CD4-positive, alpha-beta T cell (primary cell): ENCODE data around the gene AP3B1. TPM values are rescaled to one million over a fixed set of nuclear protein-coding genes. Genes with fewer than 3 reads are reported as not detected.

ENCODE experiments used
- ATAC-seq: fragments of 200-7000 bp; cut with Tn5 transposase; one replicate; pipeline ENCODE4 v1.10.0; 2022; ENCODE audit warnings: mild to moderate bottlenecking; ENCODE audit not compliant: poor library complexity
- CTCF ChIA-PET: fragments of 350-600 bp; sonication (Branson Sonifier 250); formaldehyde crosslinking; loops from one replicate; lab custom pipeline; 2021; ENCODE audit warnings: antibody characterized with exemption, inconsistent platforms; lab: Charles Lee
- POLR2A ChIA-PET: fragments of 350-600 bp; sonication (Branson Sonifier 250); formaldehyde crosslinking; loops from one replicate; lab custom pipeline; 2021; ENCODE audit warnings: antibody characterized with exemption, inconsistent platforms; lab: Charles Lee
- DNase-seq, 14 experiments: peaks; one replicate each; pipeline ENCODE4 v3.0.0-alpha.2; 2013 to 2020; ENCODE audit warnings: mixed read lengths in 2 of 14
- H3K27ac ChIP-seq, 2 donors: one replicate each; pipeline versions ENCODE4 v1.5.1 to v1.7.0; 2013; ENCODE audit warnings: low read length in 2 of 2, low read depth in 1 of 2, mild to moderate bottlenecking in 1 of 2
- H3K27me3 ChIP-seq, 2 experiments: 1 replicate in 1 of 2; 2 replicates in 1 of 2; pipeline versions ENCODE4 v1.6.1 to v1.7.0; 2013; ENCODE audit warnings: low read length in 2 of 2, control low read depth in 1 of 2, mild to moderate bottlenecking in 1 of 2, moderate library complexity in 1 of 2; ENCODE audit not compliant: insufficient read depth in 2 of 2, control insufficient read depth in 1 of 2
- H3K36me3 ChIP-seq: one replicate; pipeline ENCODE4 v1.6.1; 2013; ENCODE audit warnings: low read length, control low read depth; ENCODE audit not compliant: insufficient read depth
- H3K4me1 ChIP-seq: one replicate; pipeline ENCODE4 v1.6.1; 2013; ENCODE audit warnings: low read length, control low read depth; ENCODE audit not compliant: insufficient read depth
- H3K4me3 ChIP-seq: one replicate; pipeline ENCODE4 v1.5.1; 2013; ENCODE audit warnings: mild to moderate bottlenecking, low read length, moderate library complexity
- H3K9me3 ChIP-seq, 2 experiments: 1 replicate in 1 of 2; 2 replicates in 1 of 2; pipeline versions ENCODE4 v1.6.1 to v1.7.0; 2013; ENCODE audit warnings: low read length in 2 of 2, mild to moderate bottlenecking in 2 of 2, control low read depth in 1 of 2, moderate library complexity in 1 of 2; ENCODE audit not compliant: control insufficient read depth in 1 of 2, insufficient read depth in 1 of 2
- H3K27ac Mint-ChIP-seq: one replicate; pipeline ENCODE4 v1.8.0; 2020; ENCODE audit warnings: mixed read lengths
- H3K27me3 Mint-ChIP-seq: one replicate; pipeline ENCODE4 v1.8.0; 2021; ENCODE audit warnings: mixed read lengths
- H3K36me3 Mint-ChIP-seq: one replicate; pipeline ENCODE4 v1.8.0; 2021; ENCODE audit warnings: low read depth, mixed read lengths
- H3K4me1 Mint-ChIP-seq: one replicate; pipeline ENCODE4 v1.8.0; 2021; ENCODE audit warnings: low read depth, mixed read lengths
- H3K4me3 Mint-ChIP-seq: one replicate; pipeline ENCODE4 v1.8.0; 2020; ENCODE audit warnings: mild to moderate bottlenecking, mixed read lengths
- H3K9me3 Mint-ChIP-seq: one replicate; pipeline ENCODE4 v1.8.0; 2020; ENCODE audit warnings: mixed read lengths
- CTCF ChIP-seq: fragments of 200-600 bp; IDR thresholded peaks from one replicate; pipeline ENCODE4 v1.8.0; 2022; ENCODE audit warnings: antibody characterized with exemption, mild to moderate bottlenecking
- intact Hi-C, 2 experiments: fragments of 100-400 bp; cut with DNase I in 1 of 2; cut with micrococcal nuclease in 1 of 2; formaldehyde crosslinking; loops; one replicate each; pipeline versions ENCODE4 v1.15.1 to v1.9.0; 2023 to 2025; cut with DNase I, micrococcal nuclease
- total RNA-seq, 174 experiments: library from RNA in 2 of 174; stranded (reverse) in 2 of 174; gene quantifications; one replicate each; pipeline ENCODE4 v1.2.3 and lab custom pipeline; 2021 to 2026

AP3B1 gene
- total RNA-seq, 2 experiments from 2014 or later = 24.5 to 24.6 TPM

DNA sequence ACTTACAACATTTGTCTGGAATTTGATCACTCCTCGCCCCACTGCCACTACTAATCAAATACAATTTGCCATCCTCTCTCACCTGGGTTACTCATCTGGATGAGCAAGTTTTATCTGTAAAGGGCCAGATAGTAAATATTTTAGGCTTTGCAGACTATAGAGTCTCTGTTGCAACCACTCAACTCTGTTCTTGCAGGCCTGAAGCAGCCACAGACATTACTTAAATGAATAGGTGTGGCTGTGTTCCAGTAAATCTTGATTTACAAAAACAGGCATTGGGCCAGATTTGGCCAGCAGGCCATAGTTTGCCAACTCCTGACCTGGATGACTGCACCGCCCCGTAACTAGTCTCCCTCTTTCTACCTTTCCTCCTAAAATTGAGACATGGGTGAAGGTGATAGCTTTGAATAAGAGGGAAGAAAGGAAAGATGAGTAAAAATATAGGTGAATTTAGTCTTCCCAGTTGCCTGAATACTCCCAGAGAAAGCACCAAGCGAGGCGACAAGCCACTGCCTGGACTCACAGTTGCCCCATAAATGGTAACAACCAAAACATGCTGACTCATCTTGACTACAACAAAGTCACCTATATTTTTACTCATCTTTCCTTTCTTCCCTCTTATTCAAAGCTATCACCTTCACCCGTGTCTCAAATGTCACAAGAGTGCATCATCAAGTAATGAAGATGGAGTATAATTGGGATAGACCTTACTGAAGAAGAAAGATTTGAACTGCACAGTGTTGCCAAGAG lies 33.4 kb upstream of the AP3B1 start:
- no peaks in the 10 kb centered on the region for H3K4me1 ChIP-seq
- no peaks in the 10 kb centered on the region for H3K9me3 Mint-ChIP-seq
- H3K27ac Mint-ChIP-seq = no peak overlapping the region
- no peaks in the 10 kb centered on the region for H3K36me3 Mint-ChIP-seq
- ChIA-PET CTCF (no interaction called here), POLR2A (no interaction called here)
- H3K4me1 Mint-ChIP-seq = no peaks in the 10 kb centered on the region
- H3K4me3 ChIP-seq = no peak overlapping the region
- H3K36me3 ChIP-seq = no peaks in the 10 kb centered on the region
- H3K27me3 ChIP-seq = no peaks in the 10 kb centered on the region
- H3K4me3 Mint-ChIP-seq = no peak overlapping the region
- ATAC-seq = no peak
- peaks cover 8% of the 10 kb centered on the region for H3K27me3 Mint-ChIP-seq
- no peaks in the 10 kb centered on the region for H3K9me3 ChIP-seq
- no peak for TF ChIP-seq CTCF
- DNase-seq = no peak
- intact Hi-C loops = loop anchor here in 1 of 2 experiments (10.0 kb wide), 1 partner anchor 157 kb away; no protein-coding TSS in a partner anchor
- no peak overlapping the region for H3K27ac ChIP-seq

DNA sequence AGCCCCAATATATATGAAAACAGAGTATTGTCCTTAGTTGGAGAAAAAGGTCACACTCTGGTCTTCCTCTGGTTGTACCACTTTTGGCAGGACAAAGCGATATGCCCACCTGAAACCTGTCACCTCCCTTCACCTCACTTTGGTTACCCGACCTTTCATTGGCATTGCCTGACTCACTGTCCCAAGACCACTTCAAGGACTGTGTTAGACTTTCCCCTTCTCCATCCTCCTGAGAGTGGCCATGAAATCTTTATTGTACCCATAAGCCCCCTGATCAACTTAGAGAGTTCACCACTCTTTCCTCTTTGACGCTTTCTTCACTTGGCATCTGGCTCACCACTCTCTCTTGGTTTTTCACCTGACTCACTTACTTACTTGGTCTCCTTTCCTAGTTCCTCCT lies 32.4 kb upstream of the AP3B1 start:
- POLR2A ChIA-PET = no interaction called here
- no peak overlapping the region for H3K4me3 Mint-ChIP-seq
- peaks cover 8% of the 10 kb centered on the region for H3K27me3 Mint-ChIP-seq
- no peak for TF ChIP-seq CTCF
- DNase-seq = no peak
- H3K4me1 Mint-ChIP-seq = no peaks in the 10 kb centered on the region
- intact Hi-C loops = loop anchor here in 1 of 2 experiments (10.0 kb wide), 1 partner anchor 158 kb away; no protein-coding TSS in a partner anchor
- no peaks in the 10 kb centered on the region for H3K9me3 Mint-ChIP-seq
- no peaks in the 10 kb centered on the region for H3K36me3 Mint-ChIP-seq
- H3K27ac ChIP-seq = no peak overlapping the region
- no peaks in the 10 kb centered on the region for H3K4me1 ChIP-seq
- H3K9me3 ChIP-seq = no peaks in the 10 kb centered on the region
- CTCF ChIA-PET = no interaction called here
- H3K27me3 ChIP-seq = no peaks in the 10 kb centered on the region
- H3K4me3 ChIP-seq = no peak overlapping the region
- no peak for ATAC-seq
- H3K27ac Mint-ChIP-seq = no peak overlapping the region
- H3K36me3 ChIP-seq = no peaks in the 10 kb centered on the region

DNA sequence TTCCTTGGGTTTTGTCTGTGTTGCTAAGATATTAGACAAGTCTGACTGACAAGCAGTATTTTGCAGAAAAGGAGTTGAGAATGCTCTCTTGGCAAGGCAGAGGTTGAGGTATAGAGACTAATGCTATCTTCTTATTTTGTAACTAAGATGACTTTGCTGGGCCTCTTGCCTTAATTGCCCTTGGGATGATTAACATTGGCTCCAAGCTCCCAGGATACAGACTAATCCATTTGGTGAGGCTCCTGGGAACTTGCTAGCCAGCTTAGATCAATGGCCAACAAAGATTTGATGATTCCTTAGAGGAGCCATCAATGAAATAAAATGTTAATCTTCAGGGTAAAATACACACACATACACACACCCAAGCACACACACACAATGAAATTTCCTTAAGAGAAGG lies 28.7 kb upstream of the AP3B1 start:
- H3K4me1 ChIP-seq = no peaks in the 10 kb centered on the region
- Mint-ChIP-seq H3K4me3 (no peak overlapping the region), H3K27ac (no peak overlapping the region), H3K27me3 (peaks cover 3% of the 10 kb centered on the region), H3K36me3 (no peaks in the 10 kb centered on the region), H3K4me1 (no peaks in the 10 kb centered on the region), H3K9me3 (no peaks in the 10 kb centered on the region)
- no peak for DNase-seq
- H3K9me3 ChIP-seq = no peaks in the 10 kb centered on the region
- intact Hi-C loops = loop anchor here (5.0 to 10.0 kb wide), 3 partner anchors 162 to 809 kb away; no protein-coding TSS in a partner anchor
- no peaks in the 10 kb centered on the region for H3K36me3 ChIP-seq
- no peak overlapping the region for H3K4me3 ChIP-seq
- ChIA-PET CTCF (no interaction called here), POLR2A (no interaction called here)
- no peak overlapping the region for H3K27ac ChIP-seq
- no peak for ATAC-seq
- TF ChIP-seq CTCF = no peak
- no peaks in the 10 kb centered on the region for H3K27me3 ChIP-seq
